Smooth muscle cell (in vitro differentiated cells): Measurements from ENCODE around the gene LCNL1. TPM values are rescaled to one million over a fixed set of nuclear protein-coding genes. Genes with fewer than 3 reads are reported as not detected.

Source experiments
- DNase-seq: peaks from one replicate; lab custom pipeline; 2025; ENCODE audit not compliant: unreplicated experiment; lab: John Stamatoyannopoulos, UW
- H2AFZ ChIP-seq: fragments of 200-600 bp; sonication (generic); 2 replicates; pipeline ENCODE4 v1.6.0; 2016; ENCODE audit warnings: antibody characterized with exemption, low read depth, mild to moderate bottlenecking
- H3F3A ChIP-seq: fragments of 200-600 bp; sonication (generic); 2 replicates; pipeline ENCODE4 v1.6.0; 2017; ENCODE audit warnings: antibody characterized with exemption, low read depth
- H3K27ac ChIP-seq: fragments of 200-600 bp; sonication (generic); 2 replicates; pipeline ENCODE4 v1.5.1; 2016; ENCODE audit warnings: low read depth, mild to moderate bottlenecking
- H3K27me3 ChIP-seq: fragments of 200-600 bp; sonication (generic); 2 replicates; pipeline ENCODE4 v1.6.1; 2016; ENCODE audit warnings: low read depth, mild to moderate bottlenecking
- H3K36me3 ChIP-seq: fragments of 200-600 bp; sonication (generic); 2 replicates; pipeline ENCODE4 v1.5.1; 2016; ENCODE audit warnings: low read depth
- H3K4me1 ChIP-seq: fragments of 200-600 bp; sonication (generic); 2 replicates; pipeline ENCODE4 v1.5.1; 2016; ENCODE audit warnings: low read depth
- H3K4me2 ChIP-seq: fragments of 200-600 bp; sonication (generic); 2 replicates; pipeline ENCODE4 v1.6.0; 2016; ENCODE audit warnings: mild to moderate bottlenecking
- H3K4me3 ChIP-seq: fragments of 200-600 bp; sonication (generic); 2 replicates; pipeline ENCODE4 v1.5.1; 2016; ENCODE audit warnings: mild to moderate bottlenecking
- H3K79me2 ChIP-seq: fragments of 200-600 bp; sonication (generic); 2 replicates; pipeline ENCODE4 v1.6.0; 2016; ENCODE audit warnings: low read depth, mild to moderate bottlenecking
- H3K9ac ChIP-seq: fragments of 200-600 bp; sonication (generic); 2 replicates; pipeline ENCODE4 v1.6.0; 2016; ENCODE audit warnings: low read depth
- H3K9me3 ChIP-seq: fragments of 200-600 bp; sonication (generic); replicated peaks from 2 replicates; pipeline ENCODE4 v1.5.1; 2016; ENCODE audit warnings: low read depth
- H4K20me1 ChIP-seq: fragments of 200-600 bp; sonication (generic); 2 replicates; pipeline ENCODE4 v1.6.0; 2016; ENCODE audit warnings: low read depth
- CTCF ChIP-seq: fragments of 200-600 bp; sonication (generic); IDR thresholded peaks from 2 replicates; pipeline ENCODE4 v1.5.1; 2017; ENCODE audit warnings: borderline replicate concordance, mild to moderate bottlenecking, antibody characterized with exemption; ENCODE audit not compliant: insufficient read depth, poor library complexity, severe bottlenecking
- whole genome bisulfite sequencing: methylation state at CpG from one replicate; pipeline ENCODE4 v1.1.7; 2016; ENCODE audit warnings: low lambda C conversion rate; 5-methylcytosine and 5-hydroxymethylcytosine counted together
- polyA plus RNA-seq: library from polyadenylated mRNA; unstranded; fragments of >200 nt; fragmentation: Nextera tagmentation; extraction: Ambion mirVana; gene quantifications from 2 replicates; pipeline ENCODE4 v1.2.1, GENCODE V29; 2016
- total RNA-seq: library from RNA; depleted of rRNA; stranded (reverse); fragments of >200 nt; gene quantifications from 2 replicates; pipeline ENCODE4 v1.2.3, GENCODE V29; 2014

LCNL1 gene
- total and polyA plus RNA-seq, 2 experiments from 2014 or later = 0.89 to 1.1 TPM

DNA sequence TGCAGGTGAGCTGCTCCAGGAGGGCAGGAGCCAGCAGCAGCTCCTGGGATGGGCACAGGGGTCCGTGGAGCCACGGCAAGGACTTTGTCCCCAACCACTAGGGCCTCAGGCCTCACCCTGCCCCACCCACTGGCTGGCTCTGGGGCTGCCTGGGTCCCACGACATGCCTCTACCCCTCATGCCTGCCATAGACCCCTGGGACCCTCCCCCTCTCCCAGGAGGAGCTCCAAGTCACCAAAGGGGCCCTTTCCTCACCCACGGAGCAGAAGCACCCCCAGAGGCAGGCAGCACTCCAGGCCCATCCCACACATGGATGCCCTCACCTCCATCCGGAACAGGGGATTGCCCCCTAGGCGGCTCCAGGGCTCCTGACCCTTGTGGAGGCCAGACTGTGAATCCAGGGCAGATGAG is 38.8 kb downstream of the LCNL1 start:
- Histone ChIP-seq H3K9ac (no peak overlapping the region), H3K27ac (no peak overlapping the region), H3K4me3 (no peak overlapping the region), H3K4me2 (no peak overlapping the region), H3K4me1 (no peaks in the 10 kb centered on the region), H3K9me3 (no peaks in the 10 kb centered on the region), H3K27me3 (no peaks in the 10 kb centered on the region), H3K36me3 (no peaks in the 10 kb centered on the region), H3F3A (no peaks in the 10 kb centered on the region), H4K20me1 (peaks cover 5% of the 10 kb centered on the region), H3K79me2 (no peaks in the 10 kb centered on the region), H2AFZ (no peak overlapping the region)
- no peak for TF ChIP-seq CTCF
- no peak for DNase-seq
- WGBS = 94% methylated on average over 6 of the region's 6 CpGs

GRCh38 chr9:137021979-137022661 is 39.3 kb downstream of the LCNL1 start:
- no peaks in the 10 kb centered on the region for H3K27me3 ChIP-seq
- H3K27ac ChIP-seq = no peak overlapping the region
- H3K79me2 ChIP-seq = no peaks in the 10 kb centered on the region
- no peak for DNase-seq
- peaks cover under 1% of the 10 kb centered on the region for H3K4me1 ChIP-seq
- no peaks in the 10 kb centered on the region for H3F3A ChIP-seq
- no peak overlapping the region for H3K4me3 ChIP-seq
- TF ChIP-seq CTCF = no peak
- H3K9ac ChIP-seq = no peak overlapping the region
- no peak overlapping the region for H2AFZ ChIP-seq
- H4K20me1 ChIP-seq = peaks cover 5% of the 10 kb centered on the region
- H3K4me2 ChIP-seq = no peak overlapping the region
- 70% methylated on average over 10 of the region's 30 CpGs for WGBS
- H3K9me3 ChIP-seq = no peaks in the 10 kb centered on the region
- no peaks in the 10 kb centered on the region for H3K36me3 ChIP-seq

DNA sequence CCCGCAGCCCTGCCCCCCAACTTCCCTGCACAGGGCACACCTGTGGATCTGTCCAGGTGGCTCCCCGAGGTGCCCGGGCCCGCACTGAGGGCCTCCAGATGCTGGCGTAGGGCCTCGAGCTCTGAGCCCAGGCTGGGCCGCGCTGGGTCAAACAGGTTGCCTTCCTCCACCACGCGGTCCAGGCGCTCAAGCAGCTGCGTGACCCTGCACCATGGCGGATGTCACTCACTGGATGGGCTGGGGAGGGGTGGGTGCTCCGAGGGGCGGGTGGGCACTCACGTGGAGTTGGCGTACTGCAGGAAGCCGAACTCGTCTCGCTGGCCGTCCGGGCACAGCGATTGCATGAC is 39.8 kb downstream of the LCNL1 start:
- Histone ChIP-seq H3K27me3 (no peaks in the 10 kb centered on the region), H2AFZ (no peak overlapping the region), H3K27ac (no peak overlapping the region), H3F3A (no peaks in the 10 kb centered on the region), H4K20me1 (peaks cover 5% of the 10 kb centered on the region), H3K9ac (no peak overlapping the region), H3K4me3 (no peak overlapping the region), H3K9me3 (no peaks in the 10 kb centered on the region), H3K4me1 (peaks cover 5% of the 10 kb centered on the region), H3K36me3 (no peaks in the 10 kb centered on the region), H3K79me2 (no peaks in the 10 kb centered on the region), H3K4me2 (no peak overlapping the region)
- 94% methylated on average over 18 of the region's 23 CpGs for WGBS
- no peak for DNase-seq
- no peak for TF ChIP-seq CTCF

- DNase-seq = no peak
- Histone ChIP-seq H3K4me3 (no peak overlapping the region), H3K36me3 (no peaks in the 10 kb centered on the region), H3K79me2 (no peaks in the 10 kb centered on the region), H3K27me3 (no peaks in the 10 kb centered on the region), H3K9ac (no peak overlapping the region), H3K27ac (no peak overlapping the region), H3K4me2 (no peak overlapping the region), H3K4me1 (peaks cover 5% of the 10 kb centered on the region), H4K20me1 (peaks cover 5% of the 10 kb centered on the region), H2AFZ (no peak overlapping the region), H3F3A (no peaks in the 10 kb centered on the region), H3K9me3 (no peaks in the 10 kb centered on the region)
- TF ChIP-seq CTCF = no peak
- 86% methylated on average over 7 of the region's 7 CpGs for WGBS
These were observed 40.4 kb downstream of the LCNL1 start for GRCh38 chr9:137023157-137023556.
